GM19351 (cell line): ENCODE results near the gene SIGLEC1.

ENCODE experiments used
- ATAC-seq: cut with Tn5 transposase; IDR thresholded peaks from one replicate; pipeline ENCODE4 v1.9.1; 2021; ENCODE audit warnings: mild to moderate bottlenecking, moderate library complexity; ENCODE audit not compliant: unreplicated experiment

Gene SIGLEC1

GRCh38 chr20:3729378-3729777, 17.0 kb upstream of the SIGLEC1 start:
- ATAC-seq: no peak

GRCh38 chr20:3728876-3729275, 16.5 kb upstream of the SIGLEC1 start:
- ATAC-seq: no peak

GRCh38 chr20:3728354-3728753, 16.0 kb upstream of the SIGLEC1 start:
- no peak for ATAC-seq

- ATAC-seq: no peak
Observed at GRCh38 chr20:3727401-3728021, 15.1 kb upstream of the SIGLEC1 start.

- ATAC-seq: no peak
Observed at GRCh38 chr20:3724356-3724755, 12.0 kb upstream of the SIGLEC1 start.

GRCh38 chr20:3723284-3723683, 10.9 kb upstream of the SIGLEC1 start:
- no peak for ATAC-seq

- no peak for ATAC-seq
Observed at GRCh38 chr20:3721912-3722311, 9.5 kb upstream of the SIGLEC1 start.

- no peak for ATAC-seq
Observed at GRCh38 chr20:3720626-3721025, 8.2 kb upstream of the SIGLEC1 start.

GRCh38 chr20:3720068-3720467, 7.7 kb upstream of the SIGLEC1 start:
- no peak for ATAC-seq

GRCh38 chr20:3719046-3719445, 6.6 kb upstream of the SIGLEC1 start:
- ATAC-seq: no peak

- peak; percentile 71 for ATAC-seq
Observed at GRCh38 chr20:3716195-3716834, 3.9 kb upstream of the SIGLEC1 start.

GRCh38 chr20:3714092-3714491, 1.7 kb upstream of the SIGLEC1 start:
- no peak for ATAC-seq

GRCh38 chr20:3711484-3711941, 887 bp downstream of the SIGLEC1 start:
- ATAC-seq: no peak

- no peak for ATAC-seq
Observed at GRCh38 chr20:3710703-3711483, 1.5 kb downstream of the SIGLEC1 start.

GRCh38 chr20:3710011-3710466, 2.4 kb downstream of the SIGLEC1 start:
- no peak for ATAC-seq

GRCh38 chr20:3707508-3707899, 4.9 kb downstream of the SIGLEC1 start:
- no peak for ATAC-seq

GRCh38 chr20:3706774-3707507, 5.5 kb downstream of the SIGLEC1 start:
- no peak for ATAC-seq

- ATAC-seq: no peak
Observed at GRCh38 chr20:3705970-3706739, 6.2 kb downstream of the SIGLEC1 start.

- no peak for ATAC-seq
Observed at GRCh38 chr20:3705491-3705969, 6.9 kb downstream of the SIGLEC1 start.

GRCh38 chr20:3704087-3704486, 8.3 kb downstream of the SIGLEC1 start:
- no peak for ATAC-seq
